Psoas muscle (tissue), 8 donors: ENCODE data around the gene OPA3. TPM values are rescaled to one million over a fixed set of nuclear protein-coding genes. Genes with fewer than 3 reads are reported as not detected.

Experiments
- ATAC-seq, 4 donors: fragments of 200-7000 bp; cut with Tn5 transposase; one replicate each; pipeline ENCODE4 v1.9.1; 2020; ENCODE audit warnings: moderate library complexity in 3 of 4, mild to moderate bottlenecking in 2 of 4
- DNase-seq, 2 donors: peaks; one replicate each; pipeline ENCODE4 v3.0.0-alpha.2; 2020
- H3K27ac ChIP-seq: fragments of 200-600 bp; one replicate; pipeline ENCODE4 v1.8.0; 2022
- H3K27me3 ChIP-seq, 3 donors: fragments of 200-600 bp in 1 of 3; one replicate each; pipeline versions ENCODE4 v1.6.1 to v1.8.0; 2013 to 2022; ENCODE audit warnings: low read length in 2 of 3, mild to moderate bottlenecking in 2 of 3, moderate library complexity in 1 of 3; ENCODE audit not compliant: insufficient read depth in 3 of 3
- H3K36me3 ChIP-seq, 2 donors: fragments of 200-600 bp in 1 of 2; one replicate each; pipeline versions ENCODE4 v1.6.1 to v1.8.0; 2013 to 2022; ENCODE audit warnings: low read depth in 1 of 2, mild to moderate bottlenecking in 1 of 2, moderate library complexity in 1 of 2; ENCODE audit not compliant: insufficient read depth in 1 of 2
- H3K4me1 ChIP-seq: fragments of 200-600 bp; one replicate; pipeline ENCODE4 v1.8.0; 2022
- H3K4me3 ChIP-seq: fragments of 200-600 bp; one replicate; pipeline ENCODE4 v1.8.0; 2022; ENCODE audit warnings: mild to moderate bottlenecking
- H3K9me3 ChIP-seq: fragments of 200-600 bp; one replicate; pipeline ENCODE4 v1.8.0; 2022
- CTCF ChIP-seq: fragments of 200-600 bp; IDR thresholded peaks from one replicate; pipeline ENCODE4 v1.8.0; 2022; ENCODE audit warnings: antibody characterized with exemption
- WGBS, 3 donors: extraction: QIAGEN DNeasy Blood & Tissue Kit; methylation state at CpG; one replicate each; pipeline versions ENCODE4 v1.1.6 to v1.1.7; 2013; 5-methylcytosine and 5-hydroxymethylcytosine counted together
- intact Hi-C, 2 donors: fragments of 100-400 bp; cut with DNase I; formaldehyde crosslinking; loops; one replicate each; pipeline versions ENCODE4 v1.11.0 to v1.14.2; 2022
- polyA plus RNA-seq, 3 donors: library from polyadenylated mRNA; stranded (reverse); fragments of 200-250 nt; gene quantifications; one replicate each; pipeline ENCODE4 v1.2.3, GENCODE V29; 2013
- total RNA-seq, 4 donors: library from RNA; stranded (reverse); fragmentation: NEBNext Ultra II Directional in 2 of 4; extraction: Animal tissue kit (Norgen Biotek cat#: 25700) in 2 of 4; gene quantifications; one replicate each; pipeline versions ENCODE4 v1.2.1 to v1.2.4, GENCODE V29; 2021 to 2023
- donor health status: healthy with polysubstance abuse.
- donor health status: DM: no; HTN: no; CAD: no; lungs with moderate emphysema.
- donor health status: Bipolar disorder and iron deficiency.
- donor health status: healthy.
- donor health status: DM: yes; HTN: yes; CAD: no.
- donor health status: DM: no; HTN: no; CAD: no.
- donor health status: DM: no; HTN: no; CAD: no.
- donor health status: DM: yes; HTN: yes; CAD: no.

The OPA3 gene
- total and polyA plus RNA-seq, 7 donors = 9.1 to 27.6 (median 15.8) TPM

GRCh38 chr19:45590300-45591003 lies 5.8 kb upstream of the OPA3 start:
- no peak for ATAC-seq
- intact Hi-C loops = no loop called here
- Histone ChIP-seq H3K4me1 (no peaks in the 10 kb centered on the region), H3K36me3 (no peaks in the 10 kb centered on the region), H3K9me3 (no peaks in the 10 kb centered on the region), H3K27me3 (peaks cover 0 to 30% (median 3%) of the 10 kb centered on the region in 3 donors), H3K4me3 (no peak overlapping the region), H3K27ac (no peak overlapping the region)
- no peak for DNase-seq
- TF ChIP-seq CTCF = no peak
- WGBS, 3 donors = 53 to 65% (median 54%) methylated on average over 14 to 15 of the region's 15 CpGs

- no peaks in the 10 kb centered on the region for H3K4me1 ChIP-seq
- no peak overlapping the region for H3K4me3 ChIP-seq
- DNase-seq = no peak
- TF ChIP-seq CTCF = no peak
- WGBS, 3 donors = 88 to 92% (median 89%) methylated on average over 4 of the region's 4 CpGs
- no peaks in the 10 kb centered on the region for H3K36me3 ChIP-seq
- intact Hi-C loops = no loop called here
- H3K9me3 ChIP-seq = no peaks in the 10 kb centered on the region
- ATAC-seq = no peak
- H3K27ac ChIP-seq = no peak overlapping the region
- peaks cover 0 to 26% (median 3%) of the 10 kb centered on the region in 3 donors for H3K27me3 ChIP-seq
These were observed 5.2 kb upstream of the OPA3 start for GRCh38 chr19:45589768-45590167.

GRCh38 chr19:45587873-45588272 lies 3.3 kb upstream of the OPA3 start:
- TF ChIP-seq CTCF = no peak
- H3K4me1 ChIP-seq = peaks cover 4% of the 10 kb centered on the region
- no peak for ATAC-seq
- no peaks in the 10 kb centered on the region for H3K36me3 ChIP-seq
- DNase-seq = no peak
- intact Hi-C loops = no loop called here
- H3K27me3 ChIP-seq = peaks cover 0 to 20% (median 3%) of the 10 kb centered on the region in 3 donors
- WGBS, 3 donors = 56 to 59% (median 58%) methylated on average over 4 of the region's 4 CpGs
- H3K4me3 ChIP-seq = no peak overlapping the region
- no peaks in the 10 kb centered on the region for H3K9me3 ChIP-seq
- H3K27ac ChIP-seq = no peak overlapping the region

GRCh38 chr19:45585158-45585577 lies 566 bp upstream of the OPA3 start:
- Histone ChIP-seq H3K4me3 (peak overlapping the region; percentile 78), H3K4me1 (peaks cover 4% of the 10 kb centered on the region), H3K27me3 (no peaks in the 10 kb centered on the region), H3K9me3 (no peaks in the 10 kb centered on the region), H3K27ac (peak overlapping the region; percentile 96), H3K36me3 (peaks cover 0 to 5% of the 10 kb centered on the region in 2 donors)
- DNase-seq (no peak), ATAC-seq (peak in 3 of 4 donors; percentile 0 to 4 (median 4))
- WGBS, 3 donors = 22 to 27% (median 27%) methylated on average over 7 of the region's 7 CpGs
- intact Hi-C loops = no loop called here
- no peak for TF ChIP-seq CTCF

GRCh38 chr19:45581576-45581975 lies 3.0 kb downstream of the OPA3 start:
- intact Hi-C loops = no loop called here
- Histone ChIP-seq H3K9me3 (no peaks in the 10 kb centered on the region), H3K27ac (no peak overlapping the region), H3K4me1 (peaks cover 28% of the 10 kb centered on the region), H3K27me3 (no peaks in the 10 kb centered on the region), H3K36me3 (peaks cover 0 to 5% of the 10 kb centered on the region in 2 donors), H3K4me3 (no peak overlapping the region)
- TF ChIP-seq CTCF = no peak
- DNase-seq (no peak), ATAC-seq (no peak)
- 94 to 97% (median 95%) methylated on average over 7 of the region's 7 CpGs for WGBS, 3 donors
